Measurements from ENCODE around the gene CNTN1.

DNA sequence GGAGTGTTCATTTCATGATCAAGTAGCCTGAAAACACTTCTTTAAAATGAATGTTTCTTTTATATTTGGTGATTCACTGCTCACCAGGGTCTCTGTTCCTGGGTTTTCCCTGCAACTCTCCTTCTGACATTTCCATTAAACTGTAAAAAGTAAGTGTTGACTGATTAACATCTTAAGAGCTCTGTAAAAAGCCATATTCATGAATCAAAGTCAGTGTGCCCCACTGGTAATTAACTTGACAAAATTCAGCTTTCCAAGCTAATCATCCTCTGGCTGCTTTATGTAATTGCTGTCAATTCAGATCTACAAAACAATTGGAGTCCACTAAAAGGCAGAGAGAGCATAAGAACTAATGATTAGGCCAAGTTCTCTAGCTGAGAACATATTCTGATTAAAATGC, 41.6 kb downstream of the CNTN1 start:
- TF ChIP-seq, protein P1, sequence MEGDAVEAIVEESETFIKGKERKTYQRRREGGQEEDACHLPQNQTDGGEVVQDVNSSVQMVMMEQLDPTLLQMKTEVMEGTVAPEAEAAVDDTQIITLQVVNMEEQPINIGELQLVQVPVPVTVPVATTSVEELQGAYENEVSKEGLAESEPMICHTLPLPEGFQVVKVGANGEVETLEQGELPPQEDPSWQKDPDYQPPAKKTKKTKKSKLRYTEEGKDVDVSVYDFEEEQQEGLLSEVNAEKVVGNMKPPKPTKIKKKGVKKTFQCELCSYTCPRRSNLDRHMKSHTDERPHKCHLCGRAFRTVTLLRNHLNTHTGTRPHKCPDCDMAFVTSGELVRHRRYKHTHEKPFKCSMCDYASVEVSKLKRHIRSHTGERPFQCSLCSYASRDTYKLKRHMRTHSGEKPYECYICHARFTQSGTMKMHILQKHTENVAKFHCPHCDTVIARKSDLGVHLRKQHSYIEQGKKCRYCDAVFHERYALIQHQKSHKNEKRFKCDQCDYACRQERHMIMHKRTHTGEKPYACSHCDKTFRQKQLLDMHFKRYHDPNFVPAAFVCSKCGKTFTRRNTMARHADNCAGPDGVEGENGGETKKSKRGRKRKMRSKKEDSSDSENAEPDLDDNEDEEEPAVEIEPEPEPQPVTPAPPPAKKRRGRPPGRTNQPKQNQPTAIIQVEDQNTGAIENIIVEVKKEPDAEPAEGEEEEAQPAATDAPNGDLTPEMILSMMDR (IDR thresholded peaks at IDR 0.05) = no peak
- TF ChIP-seq POLR2A (IDR thresholded peaks at IDR 0.05) = no peak
